Neural progenitor cell (in vitro differentiated cells): ENCODE data around the gene CHST9.

Experiments
- CTCF ChIP-seq: fragments of 200-600 bp; sonication (generic); IDR thresholded peaks from 2 replicates; pipeline ENCODE4 v1.5.1; 2017; ENCODE audit warnings: antibody characterized with exemption, mild to moderate bottlenecking
- EZH2 ChIP-seq: fragments of 200-600 bp; sonication (generic); IDR thresholded peaks from 2 replicates; pipeline ENCODE4 v1.6.1; 2017; ENCODE audit warnings: antibody characterized with exemption, mild to moderate bottlenecking, moderate library complexity

GRCh38 chr18:27094621-27095020 lies 90.5 kb downstream of the CHST9 start:
- TF ChIP-seq CTCF (no peak), EZH2 (no peak)
